HK-2 (cell line): ENCODE measurements around the gene NECTIN4.

ENCODE experiments used
- DNase-seq: peaks from one replicate; pipeline ENCODE4 v3.0.0-alpha.2; 2018; ENCODE audit not compliant: unreplicated experiment

The NECTIN4 gene

GRCh38 chr1:161111527-161111926, 22.2 kb upstream of the NECTIN4 start:
- DNase-seq = no peak

- no peak for DNase-seq
These were observed 21.8 kb upstream of the NECTIN4 start for GRCh38 chr1:161111117-161111516.

GRCh38 chr1:161106431-161106830, 17.1 kb upstream of the NECTIN4 start:
- no peak for DNase-seq

- no peak for DNase-seq
These were observed 11.2 kb upstream of the NECTIN4 start for GRCh38 chr1:161100556-161100955.

GRCh38 chr1:161099090-161099802, 9.9 kb upstream of the NECTIN4 start:
- no peak for DNase-seq

- peak; percentile 75 for DNase-seq
These were observed 9.1 kb upstream of the NECTIN4 start, which contains the start of gene KLHDC9 for GRCh38 chr1:161098210-161099068. Gene KLHDC9, plus strand, starts transcription at chr1:161098361. Its CDS starts 175 bp downstream, at chr1:161098536.

- DNase-seq = no peak
These were observed 7.2 kb upstream of the NECTIN4 start for GRCh38 chr1:161096530-161096929.

- DNase-seq = no peak
These were observed 6.7 kb upstream of the NECTIN4 start for GRCh38 chr1:161096015-161096414.

- no peak for DNase-seq
These were observed 5.9 kb upstream of the NECTIN4 start for GRCh38 chr1:161095230-161095629.

- no peak for DNase-seq
These were observed 5.1 kb upstream of the NECTIN4 start for GRCh38 chr1:161094481-161094880.

- no peak for DNase-seq
These were observed 3.3 kb upstream of the NECTIN4 start for GRCh38 chr1:161092621-161093028.

- no peak for DNase-seq
These were observed 2.6 kb upstream of the NECTIN4 start for GRCh38 chr1:161091796-161092507.

- DNase-seq = no peak
These were observed 1.7 kb upstream of the NECTIN4 start for GRCh38 chr1:161091093-161091492.

- no peak for DNase-seq
These were observed 1.3 kb upstream of the NECTIN4 start for GRCh38 chr1:161090617-161091016.

GRCh38 chr1:161089938-161090337, 580 bp upstream of the NECTIN4 start:
- no peak for DNase-seq

- DNase-seq = peak; percentile 46
These were observed 709 bp downstream of the NECTIN4 start for GRCh38 chr1:161088587-161089110.

- no peak for DNase-seq
These were observed 2.9 kb downstream of the NECTIN4 start for GRCh38 chr1:161086457-161086856.

GRCh38 chr1:161085165-161085564, 4.2 kb downstream of the NECTIN4 start:
- no peak for DNase-seq

- no peak for DNase-seq
These were observed 4.8 kb downstream of the NECTIN4 start for GRCh38 chr1:161084597-161084988.

GRCh38 chr1:161083748-161084596, 5.4 kb downstream of the NECTIN4 start:
- DNase-seq = no peak
